Hematopoietic multipotent progenitor cell treated with erythropoietin and hydrocortisone succinate and interleukin-3 and kit ligand, for 15 days (in vitro differentiated cells): ENCODE results near the gene DNAH12.
"Not testable (repeated sequence)": the region's sequence is repeated elsewhere in the genome, so short reads cannot be mapped to it uniquely, and the experiment has no call there.

Experiments
- DNase-seq: peaks from one replicate; pipeline ENCODE4 v3.0.0-alpha.2; 2015; ENCODE audit warnings: low spot score

Gene DNAH12

DNA sequence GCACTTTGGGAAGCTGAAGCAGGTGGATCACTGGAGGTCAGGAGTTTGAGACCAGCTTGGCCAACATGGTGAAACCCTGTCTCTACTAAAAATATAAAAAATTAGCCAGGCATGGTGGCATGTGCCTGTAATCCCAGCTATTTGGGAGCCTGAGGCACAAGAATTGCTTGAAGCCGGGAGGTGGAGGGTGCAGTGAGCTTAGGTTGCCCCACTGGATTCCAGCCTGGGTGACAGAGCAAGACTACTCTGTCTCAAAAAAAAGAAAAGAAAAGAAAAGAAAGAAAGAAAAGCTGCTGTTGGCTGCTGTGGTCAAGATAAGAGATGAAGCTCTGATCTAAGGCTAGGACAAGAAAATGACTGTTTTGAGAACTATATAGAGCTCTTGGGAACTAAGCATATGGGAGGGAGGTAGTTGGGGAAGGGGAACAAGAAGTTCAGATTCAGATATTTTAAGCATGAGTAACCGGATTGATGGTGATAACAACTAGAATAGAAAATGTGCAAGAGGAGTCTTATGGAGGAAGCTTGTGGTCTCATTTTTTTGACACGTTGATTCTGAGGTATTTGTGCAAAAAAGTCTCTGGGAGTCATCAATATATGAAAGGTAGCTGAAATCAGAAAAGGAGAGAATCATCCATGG lies 25.7 kb downstream of the DNAH12 start:
- no peak for DNase-seq

DNA sequence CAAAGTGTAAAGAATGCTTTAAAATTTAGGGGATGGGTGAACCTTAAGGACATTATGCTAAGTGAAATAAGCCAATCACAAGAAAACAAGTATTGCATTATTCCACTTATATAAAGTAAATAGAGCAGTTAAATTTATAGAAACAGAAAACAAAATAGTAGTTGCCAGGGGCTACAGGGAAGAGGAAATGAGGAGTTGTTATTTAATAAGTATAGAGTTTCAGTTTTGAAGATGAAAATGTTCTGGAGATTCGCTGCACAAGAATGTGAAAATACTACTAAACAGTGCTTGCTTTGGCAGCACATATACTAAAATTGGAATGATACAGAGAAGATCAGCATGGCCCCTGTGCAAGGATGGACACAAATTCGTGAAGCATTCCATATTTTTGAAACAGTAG lies 32.0 kb downstream of the DNAH12 start:
- no peak for DNase-seq

DNA sequence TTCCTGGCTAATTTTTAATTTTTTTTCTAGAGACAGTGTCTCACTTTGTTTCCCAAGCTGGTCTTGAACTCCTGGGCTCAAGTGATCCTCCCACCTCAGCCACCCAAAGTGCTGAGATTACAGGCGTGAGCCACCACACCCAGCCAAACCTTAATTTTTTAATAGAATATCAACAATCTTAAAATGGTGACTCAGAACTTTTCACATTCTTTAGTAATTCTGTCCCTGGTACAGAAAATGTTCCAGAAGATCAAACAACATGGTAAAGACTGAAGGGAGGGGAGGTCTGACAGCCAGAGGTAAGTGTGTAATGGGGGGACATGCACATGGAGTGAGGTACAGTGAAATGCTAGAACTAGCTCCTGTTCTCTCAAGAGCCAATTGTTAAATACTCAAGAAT lies 38.2 kb downstream of the DNAH12 start:
- no peak for DNase-seq

DNA sequence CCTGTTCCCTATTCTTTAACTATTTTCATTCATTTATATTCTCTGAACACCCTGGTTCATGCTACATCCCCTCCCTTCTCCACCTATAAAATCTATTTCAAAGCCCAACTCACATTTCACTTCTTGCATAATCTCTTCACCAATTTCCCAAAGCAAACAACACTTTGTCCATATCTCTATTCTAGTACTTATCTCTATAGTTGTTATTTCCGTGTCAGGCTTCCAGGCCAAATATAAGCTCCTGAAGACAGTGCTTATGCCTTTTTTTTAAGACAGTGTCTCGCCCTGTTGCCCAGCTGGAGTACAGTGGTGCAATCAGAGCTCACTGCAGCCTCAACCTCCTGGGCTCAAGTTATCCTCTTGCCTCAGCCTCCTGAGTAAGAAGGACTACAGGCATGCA lies 43.6 kb downstream of the DNAH12 start:
- DNase-seq: no peak

DNA sequence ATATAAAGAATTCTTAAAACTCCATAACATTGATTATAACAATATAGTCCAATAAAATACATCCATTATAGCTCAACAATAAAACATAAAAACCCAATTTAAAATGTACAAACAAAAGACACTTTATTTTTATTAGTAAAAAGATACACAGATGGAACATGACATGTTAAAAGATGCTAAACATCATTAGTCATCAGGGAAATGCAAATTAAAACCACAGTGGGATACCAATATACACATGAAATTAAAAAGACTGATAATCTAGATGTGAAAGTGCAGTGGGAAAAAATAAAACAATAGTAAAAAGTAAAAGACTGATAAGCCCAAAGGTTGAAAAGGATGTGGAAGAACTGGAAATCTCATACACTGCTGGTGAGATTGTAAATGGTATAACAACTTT lies 46.2 kb downstream of the DNAH12 start:
- DNase-seq: no peak

DNA sequence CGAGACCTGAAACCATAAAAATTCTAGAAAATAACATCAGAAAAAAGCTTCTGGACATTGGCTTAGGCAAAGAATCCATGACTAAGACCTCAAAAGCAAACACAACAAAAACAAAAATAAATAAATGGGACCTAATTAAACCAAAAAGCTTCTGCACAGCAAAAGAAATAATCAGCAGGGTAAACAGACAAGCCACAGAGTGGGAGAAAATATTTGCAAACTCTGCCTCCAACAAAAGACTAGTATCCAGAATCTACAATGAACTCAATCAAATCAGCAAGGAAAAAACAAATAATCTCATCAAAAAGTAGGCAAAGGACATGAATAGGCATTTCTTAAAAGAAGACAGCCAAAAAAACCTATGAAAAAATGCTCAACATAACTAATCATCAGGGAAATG lies 59.6 kb downstream of the DNAH12 start:
- DNase-seq: no peak

DNA sequence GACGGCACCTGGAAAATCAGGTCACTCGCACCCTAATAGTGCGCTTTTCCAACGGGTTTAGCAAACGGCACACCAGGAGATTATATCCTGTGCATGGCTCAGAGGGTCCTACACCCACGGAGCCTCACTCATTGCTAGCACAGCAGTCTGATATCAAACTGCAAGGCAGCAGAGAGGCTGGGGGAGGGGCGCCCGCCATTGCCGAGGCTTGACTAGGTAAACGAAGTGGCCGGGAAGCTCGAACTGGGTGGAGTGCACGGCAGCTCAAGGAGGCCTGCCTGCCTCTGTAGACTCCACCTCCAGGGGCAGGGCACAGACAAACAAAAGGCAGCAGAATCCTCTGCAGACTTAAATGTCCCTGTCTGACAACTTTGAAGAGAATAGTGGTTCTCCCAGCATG lies 67.0 kb downstream of the DNAH12 start:
- DNase-seq: not testable (repeated sequence)

DNA sequence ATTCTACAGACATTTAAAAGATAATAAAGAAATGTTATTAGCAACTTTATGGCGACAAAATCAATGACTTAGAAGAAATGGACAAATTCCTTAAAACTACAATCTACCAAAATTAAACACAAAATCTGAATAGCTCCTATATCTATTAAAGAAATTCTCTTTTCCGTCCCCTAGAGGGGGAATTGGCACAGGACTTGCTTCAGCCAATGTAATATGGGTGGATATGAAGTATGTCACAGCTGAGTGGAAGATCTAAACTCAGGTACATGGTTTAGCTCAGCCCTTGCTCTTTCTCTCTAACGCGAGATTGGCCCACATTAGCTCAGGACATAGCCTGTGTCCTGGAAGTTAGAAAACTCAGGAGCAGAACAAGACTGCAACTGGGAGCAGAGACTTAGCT lies 79.3 kb downstream of the DNAH12 start:
- no peak for DNase-seq

DNA sequence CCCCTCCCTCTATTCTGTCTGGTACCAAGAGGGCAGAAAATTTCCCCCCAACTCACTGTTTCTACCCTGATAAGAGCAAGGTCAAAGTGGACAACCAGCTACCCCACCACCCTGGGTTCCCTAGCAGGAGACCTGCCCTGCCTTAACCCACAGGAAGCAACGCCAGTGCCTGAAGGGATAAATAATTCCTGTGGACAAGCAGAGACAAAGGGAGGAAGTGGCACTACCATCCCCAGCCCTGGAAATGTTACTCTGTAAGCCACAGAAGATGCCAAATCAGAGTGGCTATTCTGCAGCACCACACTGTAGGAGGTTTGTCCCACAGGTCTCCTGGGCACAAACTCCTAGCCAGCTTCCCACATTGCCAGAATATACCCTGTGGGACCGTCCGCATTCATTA lies 80.1 kb downstream of the DNAH12 start:
- no peak for DNase-seq

DNA sequence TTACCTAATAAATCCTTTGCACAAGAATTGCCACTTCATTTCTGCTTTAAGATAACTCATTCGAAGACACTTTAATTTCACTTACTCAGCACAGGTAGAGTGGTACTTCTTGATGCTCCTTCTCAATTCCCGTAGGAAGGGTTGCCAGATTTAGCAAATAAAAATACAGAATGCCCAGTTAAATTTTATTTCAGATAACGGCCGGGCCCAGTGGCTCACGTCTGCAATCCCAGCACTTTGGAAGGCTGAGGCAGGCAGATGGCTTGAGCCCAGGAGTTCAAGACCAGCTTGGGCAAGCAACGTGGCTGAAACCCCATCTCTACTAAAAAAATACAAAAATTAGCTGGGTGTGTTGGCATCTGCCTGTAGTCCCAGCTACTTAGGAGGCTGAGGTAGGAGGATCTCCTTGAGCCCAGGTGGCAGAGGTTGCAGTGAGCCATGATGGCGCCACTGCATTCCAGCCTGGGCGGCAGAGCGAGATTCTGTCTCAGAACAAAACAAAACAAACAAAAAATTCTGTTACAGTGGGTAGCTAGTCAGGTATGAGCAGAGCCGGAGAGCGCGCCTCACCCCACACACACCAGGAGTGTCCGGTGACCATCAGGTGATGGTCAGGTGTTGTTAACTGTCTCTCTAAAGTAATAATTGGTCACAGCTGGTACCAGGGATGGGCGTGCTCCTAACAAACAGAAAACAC lies 92.8 kb downstream of the DNAH12 start:
- no peak for DNase-seq

DNA sequence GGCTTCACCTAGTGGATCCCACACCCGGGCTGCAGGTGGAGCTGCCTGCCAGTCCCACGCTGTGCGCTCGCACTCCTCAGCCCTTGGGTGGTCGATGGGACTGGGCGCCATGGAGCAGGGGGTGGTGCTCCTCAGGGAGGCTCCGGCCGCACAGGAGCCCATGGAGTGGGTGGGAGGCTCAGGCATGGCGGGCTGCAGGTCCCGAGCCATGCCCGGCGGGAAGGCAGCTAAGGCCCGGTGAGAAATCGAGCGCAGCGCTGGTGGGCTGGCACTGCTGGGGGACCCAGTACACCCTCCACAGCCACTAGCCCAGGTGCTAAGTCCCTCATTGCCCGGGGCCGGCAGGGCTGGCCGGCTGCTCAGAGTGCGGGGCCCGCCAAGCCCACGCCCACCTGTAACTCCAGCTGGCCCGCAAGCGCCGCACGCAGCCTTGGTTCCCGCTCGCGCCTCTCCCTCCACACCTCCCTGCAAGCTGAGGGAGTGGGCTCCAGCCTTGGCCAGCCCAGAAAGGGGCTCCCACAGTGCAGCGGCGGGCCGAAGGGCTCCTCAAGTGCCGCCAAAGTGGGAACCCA lies 94.8 kb downstream of the DNAH12 start:
- not testable (repeated sequence) for DNase-seq

DNA sequence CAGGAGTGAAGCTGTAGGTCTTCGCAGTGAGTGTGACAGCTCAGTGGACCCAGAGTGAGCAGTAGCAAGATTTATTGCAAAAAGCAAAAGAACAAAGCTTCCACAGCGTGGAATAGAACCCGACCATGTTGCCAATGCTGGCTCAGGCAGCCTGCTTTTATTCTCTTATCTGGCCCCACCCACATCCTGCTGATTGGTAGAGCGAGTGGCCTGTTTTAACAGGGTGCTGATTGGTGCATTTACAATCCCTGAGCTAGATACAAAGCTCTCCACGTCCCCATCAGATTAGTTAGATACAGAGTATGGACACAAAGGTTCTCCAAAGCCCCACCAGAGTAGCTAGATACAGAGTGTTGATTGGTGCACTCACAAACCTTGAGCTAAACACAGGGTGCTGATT lies 95.7 kb downstream of the DNAH12 start:
- DNase-seq: not testable (repeated sequence)

DNA sequence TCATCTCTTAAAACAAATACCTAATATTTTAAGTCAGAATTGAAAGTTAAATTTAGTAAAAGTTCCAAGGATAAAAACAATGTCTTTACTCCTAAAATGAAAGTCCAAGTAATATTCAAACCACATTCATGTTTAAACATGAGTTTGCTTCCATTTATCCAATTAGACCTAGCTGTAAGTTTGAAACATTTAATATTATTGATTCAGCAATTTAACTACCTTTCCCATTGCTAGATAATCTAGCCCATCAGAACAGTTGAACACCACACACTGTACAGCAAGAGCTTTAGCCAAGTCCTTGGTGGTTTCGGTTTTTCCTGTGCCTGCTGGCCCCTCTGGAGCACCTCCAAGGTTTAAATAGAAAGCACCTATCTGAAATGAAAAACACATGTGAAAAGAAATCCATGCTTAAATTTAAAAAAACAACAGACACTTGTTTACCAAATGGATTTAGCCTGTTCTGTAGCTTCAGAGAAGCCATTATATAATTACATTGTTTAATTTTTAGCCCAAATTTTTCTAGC lies 97.8 kb downstream of the DNAH12 start:
- DNase-seq: no peak

DNA sequence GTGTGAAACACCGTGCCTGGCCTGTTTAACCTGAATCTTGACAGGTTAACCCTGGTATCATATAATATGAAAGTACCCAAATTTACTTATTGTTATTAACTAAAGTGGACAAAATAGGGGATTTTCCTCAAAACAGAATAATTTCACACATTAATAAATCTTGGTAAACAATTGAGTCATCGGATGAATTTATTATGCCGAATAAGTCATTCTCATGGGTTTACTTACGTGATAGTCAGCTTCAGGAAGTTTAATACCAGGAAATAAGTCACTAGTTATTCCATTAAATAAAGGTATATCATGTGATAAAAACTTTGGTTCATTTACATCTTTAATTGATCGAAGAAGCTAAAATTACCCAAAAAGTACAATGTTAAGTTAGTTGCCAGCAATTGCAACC lies 99.7 kb downstream of the DNAH12 start:
- no peak for DNase-seq

DNA sequence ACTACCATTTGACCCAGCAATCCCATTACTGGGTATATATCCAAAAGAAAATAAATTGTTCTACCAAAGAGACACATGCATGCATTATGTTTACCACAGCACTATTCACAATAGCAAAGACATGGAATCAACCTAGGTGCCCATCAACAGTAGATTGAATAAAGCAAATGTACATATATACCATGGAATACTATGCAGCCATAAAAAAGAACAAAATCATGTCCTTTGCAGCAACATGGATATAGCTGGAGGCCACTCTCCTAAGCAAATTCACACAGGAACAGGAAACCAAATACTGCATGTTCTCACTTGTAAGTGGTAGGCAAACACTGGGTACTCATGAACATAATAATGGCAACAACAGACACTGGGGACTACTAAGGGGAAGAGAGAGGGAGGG lies 104.0 kb downstream of the DNAH12 start:
- DNase-seq: not testable (repeated sequence)

DNA sequence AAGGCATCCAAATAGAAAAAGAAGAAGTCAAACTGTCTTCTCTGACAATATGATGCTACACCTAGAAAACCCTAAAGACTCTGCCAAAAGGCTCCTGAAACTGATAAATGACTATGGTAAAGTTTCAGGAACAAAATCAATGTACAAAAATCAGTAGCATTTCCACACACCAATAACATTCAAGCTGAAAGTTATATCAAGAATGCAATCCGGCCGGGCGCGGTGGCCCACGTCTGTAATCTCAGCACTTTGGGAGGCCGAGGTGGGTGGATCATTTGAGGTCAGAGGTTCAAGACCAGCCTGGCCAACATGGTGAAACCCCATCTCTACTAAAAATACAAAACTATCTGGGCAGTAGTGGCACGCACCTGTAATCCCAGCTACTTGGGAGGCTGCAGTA lies 105.7 kb downstream of the DNAH12 start:
- not testable (repeated sequence) for DNase-seq

DNA sequence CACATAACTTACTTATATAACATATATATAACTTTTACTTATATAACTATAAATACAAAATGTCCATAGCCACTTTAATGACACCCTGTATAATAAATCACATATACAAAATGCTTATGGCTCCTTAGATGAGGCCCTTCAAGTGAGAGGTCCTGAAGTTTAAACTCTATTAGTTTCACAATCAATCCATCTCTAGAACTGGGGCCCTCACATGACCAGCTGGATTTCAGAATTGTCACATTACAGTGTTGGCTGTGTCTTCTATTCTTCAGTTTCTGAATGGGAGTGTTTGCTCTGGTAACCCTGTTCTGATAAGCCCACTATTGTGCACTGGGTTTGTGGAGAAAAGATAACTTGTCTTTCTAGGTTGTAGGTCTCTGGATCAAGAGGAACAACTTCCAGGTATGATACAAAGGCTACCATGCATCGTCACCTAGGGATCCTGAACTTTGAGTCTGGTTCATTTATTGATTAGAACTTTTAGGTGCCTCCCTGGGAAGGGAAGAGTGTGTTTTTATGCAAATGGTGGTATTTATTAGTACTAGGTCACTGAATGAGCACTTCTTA lies 107.9 kb downstream of the DNAH12 start:
- DNase-seq: no peak

DNA sequence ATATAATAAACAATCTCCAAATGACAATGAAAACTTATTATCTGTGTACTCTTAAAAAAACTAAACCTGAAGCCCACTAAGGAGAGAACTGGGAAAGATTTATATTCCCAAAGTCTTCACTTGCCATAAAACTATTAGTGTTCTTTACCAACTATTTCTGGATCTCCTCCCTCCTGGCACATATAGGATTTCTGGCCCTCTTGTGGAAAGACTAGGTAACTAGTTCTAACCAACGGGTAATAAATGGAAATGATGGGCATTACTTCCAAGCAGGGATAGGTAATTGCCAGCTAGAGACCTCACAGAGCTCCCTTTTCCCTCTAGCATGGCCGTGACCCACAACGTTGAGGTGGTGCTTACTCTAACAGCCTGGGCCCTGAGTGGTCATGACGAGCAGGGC lies 110.1 kb downstream of the DNAH12 start:
- DNase-seq: no peak

DNA sequence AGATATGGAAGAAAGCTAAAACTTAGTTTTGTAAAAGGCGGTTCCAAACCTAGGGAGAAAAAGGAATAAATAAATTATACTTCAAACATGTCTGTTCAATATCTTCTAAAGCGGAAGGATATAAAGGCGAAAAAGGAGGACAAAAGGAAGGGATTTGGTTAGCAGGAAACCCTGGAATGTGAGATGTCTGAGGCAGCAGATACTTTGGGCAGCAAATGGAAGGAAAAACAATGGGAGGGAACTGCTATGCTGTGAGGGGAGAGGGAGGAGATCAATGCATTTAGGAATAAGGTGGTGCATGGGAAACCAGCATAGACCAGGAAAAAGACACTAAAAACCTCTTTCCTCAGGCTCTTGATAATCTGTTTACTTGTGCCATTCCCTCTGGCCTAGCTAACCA lies 120.8 kb downstream of the DNAH12 start:
- DNase-seq: no peak

DNA sequence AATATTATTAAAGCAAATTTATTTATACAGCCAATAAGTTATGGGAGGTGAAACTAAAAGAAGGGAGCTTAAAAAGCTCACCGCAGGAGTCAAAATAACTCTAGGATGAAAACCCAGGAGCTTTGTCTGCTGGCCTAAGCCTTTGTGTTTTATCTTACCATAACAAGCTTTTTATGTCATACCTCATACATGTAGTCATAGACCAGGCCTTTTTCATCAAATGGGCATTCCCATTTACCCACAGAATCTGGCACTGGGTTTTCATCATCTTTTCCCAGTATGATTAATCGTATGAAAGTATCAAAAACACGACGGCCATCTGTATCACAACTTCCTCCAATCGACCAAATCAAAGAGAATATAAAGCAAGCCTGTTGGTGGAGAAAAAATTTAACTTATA lies 122.8 kb downstream of the DNAH12 start:
- no peak for DNase-seq

DNA sequence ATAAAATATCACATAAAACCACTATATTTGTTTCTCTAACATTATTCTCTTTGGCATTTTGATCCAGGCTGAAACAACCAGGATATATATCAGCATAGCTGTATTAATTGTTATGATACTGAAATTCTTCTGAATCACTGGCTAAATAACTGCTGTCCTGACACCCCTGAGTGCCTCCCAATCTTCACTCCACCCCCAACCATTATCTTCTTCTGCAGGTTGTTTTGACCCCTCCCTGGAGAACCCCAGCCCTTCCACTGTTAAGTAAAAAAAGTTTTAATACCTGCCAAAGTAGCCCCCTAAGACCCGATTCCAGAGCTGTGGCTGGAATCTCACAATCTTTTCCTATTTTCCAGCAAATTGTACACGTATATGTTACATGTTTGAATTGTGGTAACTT lies 124.1 kb downstream of the DNAH12 start:
- DNase-seq: no peak

DNA sequence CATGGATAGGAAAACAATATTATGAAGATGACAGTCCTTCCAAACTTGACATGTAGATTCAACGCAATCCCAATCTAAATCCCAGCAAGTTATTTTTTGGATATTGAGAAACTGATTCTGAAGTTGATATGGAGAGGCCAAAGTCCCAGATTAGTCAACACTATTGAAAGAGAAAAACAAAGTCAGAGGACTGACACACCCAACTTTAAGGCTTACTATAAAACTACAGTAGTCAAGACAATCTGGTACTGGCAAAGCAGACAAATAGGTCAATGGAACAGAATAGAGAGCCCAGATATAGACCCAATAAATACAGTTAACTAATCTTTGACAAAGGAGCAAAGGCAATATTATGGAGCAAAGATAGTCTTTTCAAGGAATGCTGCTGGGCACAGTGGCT lies 132.4 kb downstream of the DNAH12 start:
- no peak for DNase-seq

DNA sequence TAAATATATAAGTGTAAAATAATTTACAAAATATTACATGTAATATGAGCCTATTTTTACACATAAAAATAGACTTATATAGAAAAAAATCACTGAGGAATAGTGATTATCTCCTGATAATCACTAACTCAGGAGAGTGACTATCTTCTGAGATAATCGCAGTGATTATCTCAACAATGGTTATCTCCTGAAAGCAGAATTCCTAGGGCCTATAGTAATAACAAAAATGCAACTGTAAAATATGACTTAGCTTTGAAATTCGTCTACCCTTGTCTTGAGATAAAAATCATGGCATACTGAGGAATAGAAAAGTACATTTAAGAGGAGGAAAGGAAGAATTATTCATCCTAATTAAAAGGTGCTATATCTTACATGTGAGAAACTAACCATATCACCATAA lies 134.7 kb downstream of the DNAH12 start:
- no peak for DNase-seq
